DOHH2 (cell line): Measurements from ENCODE around the gene BLOC1S1.

Experiments used
- H3F3A ChIP-seq: fragments of 200-600 bp; sonication (generic), shearing (Covaris generic); 2 replicates; pipeline ENCODE4 v1.6.0; 2016; ENCODE audit warnings: antibody characterized with exemption, mild to moderate bottlenecking; ENCODE audit not compliant: control insufficient read depth, insufficient read depth
- H3K27ac ChIP-seq: fragments of 200-600 bp; sonication (generic); 2 replicates; pipeline ENCODE4 v1.5.1; 2014; ENCODE audit warnings: low read depth, mild to moderate bottlenecking, low read length, moderate library complexity
- H3K27me3 ChIP-seq: fragments of 200-600 bp; sonication (generic); 2 replicates; pipeline ENCODE4 v1.6.1; 2014; ENCODE audit warnings: mild to moderate bottlenecking, low read length, mixed read lengths; ENCODE audit not compliant: control insufficient read depth
- H3K36me3 ChIP-seq: fragments of 200-600 bp; sonication (generic); 2 replicates; pipeline ENCODE4 v1.6.1; 2014; ENCODE audit warnings: mild to moderate bottlenecking, low read length, moderate library complexity, mixed read lengths; ENCODE audit not compliant: control insufficient read depth
- H3K4me1 ChIP-seq: fragments of 200-600 bp; sonication (generic); 2 replicates; pipeline ENCODE4 v1.6.1; 2014; ENCODE audit warnings: mild to moderate bottlenecking, low read length, mixed read lengths; ENCODE audit not compliant: control insufficient read depth
- H3K4me2 ChIP-seq: fragments of 200-600 bp; sonication (generic); 2 replicates; pipeline ENCODE4 v1.6.0; 2014; ENCODE audit warnings: mild to moderate bottlenecking, low read length, moderate library complexity
- H3K4me3 ChIP-seq: fragments of 200-600 bp; sonication (generic); 2 replicates; pipeline ENCODE4 v1.5.1; 2014; ENCODE audit warnings: mild to moderate bottlenecking, low read length, mixed read lengths
- H3K79me2 ChIP-seq: fragments of 200-600 bp; sonication (generic); 2 replicates; pipeline ENCODE4 v1.6.1; 2014; ENCODE audit warnings: mild to moderate bottlenecking, low read length, mixed read lengths; ENCODE audit not compliant: control insufficient read depth
- H3K9me2 ChIP-seq: fragments of 200-600 bp; sonication (generic); replicated peaks from 2 replicates; pipeline ENCODE4 v1.6.1; 2014; ENCODE audit warnings: mild to moderate bottlenecking, low read length, mixed read lengths; ENCODE audit not compliant: control insufficient read depth
- H3K9me3 ChIP-seq: fragments of 200-600 bp; sonication (generic); 2 replicates; pipeline ENCODE4 v1.6.1; 2014; ENCODE audit warnings: antibody characterized with exemption, low read length, mixed read lengths; ENCODE audit not compliant: control insufficient read depth, insufficient read depth
- H4K20me1 ChIP-seq: fragments of 200-600 bp; sonication (generic); 2 replicates; pipeline ENCODE4 v1.6.0; 2014; ENCODE audit warnings: low read depth, mild to moderate bottlenecking, antibody characterized with exemption, low read length, moderate library complexity; ENCODE audit not compliant: control insufficient read depth, insufficient read depth
- EZH2phosphoT487 ChIP-seq: fragments of 200-600 bp; sonication (generic); IDR thresholded peaks from 2 replicates; pipeline ENCODE4 v1.6.1; 2017; ENCODE audit warnings: borderline replicate concordance, mild to moderate bottlenecking, antibody characterized with exemption, low read length, moderate library complexity, mixed read lengths
- TF ChIP-seq, protein P1 (sequence below): fragments of 200-600 bp; sonication (generic); IDR thresholded peaks from one replicate; pipeline ENCODE4 v1.5.1; 2014; ENCODE audit warnings: antibody characterized with exemption, mild to moderate bottlenecking, low read depth, low read length; ENCODE audit not compliant: poor library complexity, severe bottlenecking

The BLOC1S1 gene

DNA sequence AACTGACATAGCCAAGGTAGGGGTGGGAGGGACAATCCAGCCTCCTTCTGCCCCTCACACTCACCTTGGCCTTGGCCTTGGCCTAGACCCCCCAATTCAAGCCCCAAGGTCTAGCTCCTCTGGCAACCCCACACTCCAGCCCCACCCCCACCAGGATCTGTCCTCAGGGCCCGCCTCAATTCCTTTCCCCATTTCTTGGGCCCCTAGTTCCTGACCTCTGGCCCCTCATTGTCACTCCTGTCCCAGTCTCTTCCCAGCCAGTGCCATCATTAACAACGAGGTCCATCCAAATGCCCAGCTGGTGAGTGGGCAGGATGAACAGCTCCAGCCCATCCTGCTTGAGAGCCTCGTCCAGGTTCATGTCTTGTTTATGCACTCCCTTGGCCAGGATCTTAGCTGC lies 20.2 kb downstream of the BLOC1S1 start:
- Histone ChIP-seq H4K20me1 (no peaks in the 10 kb centered on the region), H3K9me2 (no peaks in the 10 kb centered on the region), H3K9me3 (no peaks in the 10 kb centered on the region), H3K79me2 (no peaks in the 10 kb centered on the region), H3K27me3 (no peaks in the 10 kb centered on the region), H3K4me1 (peaks cover 20% of the 10 kb centered on the region), H3F3A (peaks cover 4% of the 10 kb centered on the region), H3K4me3 (no peak overlapping the region), H3K36me3 (no peaks in the 10 kb centered on the region), H3K27ac (no peak overlapping the region), H3K4me2 (no peak overlapping the region)
- TF ChIP-seq, protein P1, sequence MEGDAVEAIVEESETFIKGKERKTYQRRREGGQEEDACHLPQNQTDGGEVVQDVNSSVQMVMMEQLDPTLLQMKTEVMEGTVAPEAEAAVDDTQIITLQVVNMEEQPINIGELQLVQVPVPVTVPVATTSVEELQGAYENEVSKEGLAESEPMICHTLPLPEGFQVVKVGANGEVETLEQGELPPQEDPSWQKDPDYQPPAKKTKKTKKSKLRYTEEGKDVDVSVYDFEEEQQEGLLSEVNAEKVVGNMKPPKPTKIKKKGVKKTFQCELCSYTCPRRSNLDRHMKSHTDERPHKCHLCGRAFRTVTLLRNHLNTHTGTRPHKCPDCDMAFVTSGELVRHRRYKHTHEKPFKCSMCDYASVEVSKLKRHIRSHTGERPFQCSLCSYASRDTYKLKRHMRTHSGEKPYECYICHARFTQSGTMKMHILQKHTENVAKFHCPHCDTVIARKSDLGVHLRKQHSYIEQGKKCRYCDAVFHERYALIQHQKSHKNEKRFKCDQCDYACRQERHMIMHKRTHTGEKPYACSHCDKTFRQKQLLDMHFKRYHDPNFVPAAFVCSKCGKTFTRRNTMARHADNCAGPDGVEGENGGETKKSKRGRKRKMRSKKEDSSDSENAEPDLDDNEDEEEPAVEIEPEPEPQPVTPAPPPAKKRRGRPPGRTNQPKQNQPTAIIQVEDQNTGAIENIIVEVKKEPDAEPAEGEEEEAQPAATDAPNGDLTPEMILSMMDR = no peak
- TF ChIP-seq EZH2phosphoT487 = no peak

DNA sequence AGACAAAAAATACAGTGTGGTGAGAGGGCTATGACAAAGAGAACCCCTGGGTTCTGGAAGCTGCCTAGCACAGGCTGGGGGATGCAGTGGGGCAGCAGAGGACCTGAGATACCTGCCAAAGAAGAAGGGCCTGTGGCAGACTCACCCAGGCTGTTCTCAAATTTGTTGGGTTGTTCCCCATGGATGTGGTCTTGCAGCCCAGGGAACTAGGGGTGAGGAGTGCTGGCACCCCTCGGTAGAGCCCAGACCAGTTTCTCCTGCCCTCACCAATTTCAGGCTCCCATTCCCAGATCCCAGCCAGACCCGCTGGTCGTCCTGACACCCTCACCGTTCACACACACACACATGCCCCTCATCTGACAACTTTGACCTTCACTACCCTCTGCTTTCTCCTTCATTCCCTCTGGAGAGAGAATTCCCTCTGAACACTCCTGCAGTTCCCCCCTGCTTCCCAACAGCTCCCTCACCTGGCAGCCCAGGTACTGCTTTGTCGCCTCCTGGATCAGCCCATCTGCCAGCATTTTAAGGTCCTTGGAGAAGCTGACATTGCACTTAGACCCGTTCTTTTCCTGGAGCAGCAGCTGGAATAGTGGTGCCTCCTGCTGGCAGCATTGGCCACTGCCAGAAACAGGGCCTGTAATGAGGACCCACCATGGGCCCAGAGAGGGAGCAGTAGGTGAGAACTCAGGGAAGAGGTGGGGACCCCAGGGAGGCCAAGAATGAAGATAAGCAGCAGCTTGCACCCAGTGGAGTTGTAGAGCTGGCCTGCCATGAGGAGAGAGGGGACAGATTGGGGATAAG lies 21.1 kb downstream of the BLOC1S1 start:
- Histone ChIP-seq H3K9me2 (no peaks in the 10 kb centered on the region), H3K4me2 (peak overlapping the region; percentile 99), H3F3A (peaks cover 4% of the 10 kb centered on the region), H4K20me1 (no peaks in the 10 kb centered on the region), H3K27ac (no peak overlapping the region), H3K9me3 (no peaks in the 10 kb centered on the region), H3K36me3 (no peaks in the 10 kb centered on the region), H3K4me1 (peaks cover 23% of the 10 kb centered on the region), H3K79me2 (no peaks in the 10 kb centered on the region), H3K4me3 (peak overlapping the region; percentile 90; the same call in 1 of the 2 replicates), H3K27me3 (peaks cover 2% of the 10 kb centered on the region; the same call in 1 of the 2 replicates)
- no peak for TF ChIP-seq EZH2phosphoT487
- TF ChIP-seq, protein P1 = peak; percentile 85

DNA sequence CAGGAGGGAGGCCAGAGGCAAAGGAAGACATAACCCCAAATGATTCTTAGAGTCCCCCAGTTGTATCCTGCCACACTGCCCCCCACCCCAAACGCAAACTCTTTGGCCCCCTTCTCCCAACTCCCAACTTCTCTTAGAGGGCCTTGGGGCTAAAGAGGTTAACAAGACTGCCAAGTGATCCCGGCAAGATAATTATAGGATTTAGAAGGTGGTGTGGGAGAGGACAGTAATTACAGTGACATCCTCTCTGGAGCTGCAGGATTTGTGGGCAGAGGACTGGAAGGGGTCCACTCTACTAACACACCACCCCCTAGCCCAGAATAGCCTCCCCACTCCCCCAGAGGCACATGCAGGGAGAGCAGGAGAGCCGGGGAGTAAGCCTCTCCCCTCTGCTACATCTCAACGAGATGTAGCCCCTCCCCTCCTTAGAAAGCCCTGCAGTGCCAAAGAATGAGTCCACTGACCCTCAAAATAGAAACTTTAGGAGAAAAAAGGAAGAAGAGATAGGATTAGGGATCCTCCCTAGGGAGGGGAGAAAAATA lies 21.8 kb downstream of the BLOC1S1 start:
- TF ChIP-seq, protein P1 = peak; percentile 40
- no peak for TF ChIP-seq EZH2phosphoT487
- Histone ChIP-seq H3K9me2 (no peaks in the 10 kb centered on the region), H3K27ac (peak overlapping the region; percentile 74), H4K20me1 (no peaks in the 10 kb centered on the region), H3F3A (peaks cover 4% of the 10 kb centered on the region), H3K27me3 (peaks cover 4% of the 10 kb centered on the region; the same call in 1 of the 2 replicates), H3K79me2 (no peaks in the 10 kb centered on the region), H3K9me3 (no peaks in the 10 kb centered on the region), H3K4me2 (peak overlapping the region; percentile 99), H3K4me3 (peak overlapping the region; percentile 90), H3K36me3 (no peaks in the 10 kb centered on the region), H3K4me1 (peaks cover 29% of the 10 kb centered on the region)
